Peyer's patch (tissue), 4 donors: ENCODE data around the gene USP1.

ENCODE experiments used
- CTCF ChIP-seq, 6 experiments: fragments of 450-650 bp in 4 of 6; fragments of 200-600 bp in 2 of 6; sonication (generic) in 1 of 6; IDR thresholded peaks; one replicate each; pipeline ENCODE4 v1.5.1; 2017 to 2019; ENCODE audit warnings: antibody characterized with exemption in 6 of 6, mild to moderate bottlenecking in 3 of 6, moderate library complexity in 1 of 6
- POLR2A ChIP-seq, 2 donors: fragments of 450-650 bp; IDR thresholded peaks; one replicate each; pipeline ENCODE4 v1.5.1; 2017; ENCODE audit warnings: antibody characterized with exemption in 2 of 2, mild to moderate bottlenecking in 2 of 2, moderate library complexity in 2 of 2

DNA sequence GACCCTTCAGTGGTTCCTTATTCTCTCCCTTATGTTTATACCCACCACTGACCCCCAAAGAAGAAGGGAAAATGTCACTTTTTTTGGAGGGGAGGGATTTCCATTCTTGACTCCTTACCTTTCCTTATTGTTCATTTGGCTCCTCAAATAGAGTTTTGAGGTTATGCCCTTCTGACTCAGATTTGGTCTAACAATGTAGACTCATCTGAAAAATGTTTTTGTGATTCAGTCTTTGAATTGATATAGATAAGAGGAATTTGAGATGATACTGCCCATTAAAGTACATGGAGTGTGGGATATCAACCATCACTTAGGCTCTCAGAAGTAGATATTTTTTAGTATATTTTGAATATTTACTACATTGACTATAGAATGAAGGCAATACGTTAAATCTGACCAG is 16.1 kb downstream of the USP1 start:
- TF ChIP-seq CTCF (IDR thresholded peaks at IDR 0.05), result no peak
- TF ChIP-seq POLR2A (IDR thresholded peaks at IDR 0.05), result no peak
